Neural crest cell (in vitro differentiated cells): ENCODE data around the gene DPEP1. TPM values are rescaled to one million over a fixed set of nuclear protein-coding genes. Genes with fewer than 3 reads are reported as not detected.

ENCODE experiments used
- DNase-seq: peaks from one replicate; pipeline ENCODE4 v3.0.0; 2021; ENCODE audit warnings: low read depth, mixed read lengths, low spot score
- H3K27ac Mint-ChIP-seq: one replicate; pipeline ENCODE4 v1.8.0; 2021; ENCODE audit warnings: mild to moderate bottlenecking, mixed read lengths; ENCODE audit not compliant: unreplicated experiment
- H3K27me3 Mint-ChIP-seq: 2 replicates; pipeline ENCODE4 v1.8.0; 2021; ENCODE audit warnings: low read depth, mild to moderate bottlenecking, mixed read lengths
- H3K36me3 Mint-ChIP-seq: 2 replicates; pipeline ENCODE4 v1.8.0; 2021; ENCODE audit warnings: low read depth, mild to moderate bottlenecking, mixed read lengths
- H3K4me1 Mint-ChIP-seq: 2 replicates; pipeline ENCODE4 v1.8.0; 2021; ENCODE audit warnings: mixed read lengths
- H3K4me3 Mint-ChIP-seq: one replicate; pipeline ENCODE4 v1.8.0; 2021; ENCODE audit warnings: mild to moderate bottlenecking, mixed read lengths
- H3K9me3 Mint-ChIP-seq: 2 replicates; pipeline ENCODE4 v1.8.0; 2021; ENCODE audit warnings: mixed read lengths
- total RNA-seq: library from RNA; stranded (reverse); gene quantifications from 2 replicates; pipeline ENCODE4 v1.2.1, GENCODE V29; 2021
- TF ChIP-seq, protein P1 (sequence below): fragments of 200-600 bp; sonication (generic); conservative IDR thresholded peaks from 2 replicates; pipeline ENCODE4 v1.5.0; 2021; ENCODE audit warnings: antibody characterized with exemption, mild to moderate bottlenecking

DPEP1 gene
- total RNA-seq, 1 donor from 2014 or later: 0.21 TPM

DNA sequence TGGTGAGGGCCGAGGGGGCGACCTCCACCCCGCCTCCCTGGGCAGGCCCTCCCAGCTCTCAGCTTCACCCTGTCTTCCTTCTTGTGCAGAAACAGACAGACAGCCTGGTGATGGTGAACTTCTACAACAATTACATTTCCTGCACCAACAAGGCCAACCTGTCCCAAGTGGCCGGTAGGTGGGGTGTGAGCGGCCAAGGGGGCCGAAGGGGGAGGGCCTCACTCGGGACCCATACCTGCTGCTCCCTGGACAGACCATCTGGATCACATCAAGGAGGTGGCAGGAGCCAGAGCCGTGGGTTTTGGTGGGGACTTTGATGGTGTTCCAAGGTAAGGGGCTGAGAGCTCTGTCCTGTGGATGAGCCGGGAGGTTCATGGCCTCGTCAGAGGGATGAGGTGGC lies 23.9 kb downstream of the DPEP1 start:
- H3K36me3 Mint-ChIP-seq: no peaks in the 10 kb centered on the region
- DNase-seq: no peak
- no peak overlapping the region for H3K27ac Mint-ChIP-seq
- peaks cover 26% of the 10 kb centered on the region for H3K27me3 Mint-ChIP-seq
- TF ChIP-seq, protein P1, sequence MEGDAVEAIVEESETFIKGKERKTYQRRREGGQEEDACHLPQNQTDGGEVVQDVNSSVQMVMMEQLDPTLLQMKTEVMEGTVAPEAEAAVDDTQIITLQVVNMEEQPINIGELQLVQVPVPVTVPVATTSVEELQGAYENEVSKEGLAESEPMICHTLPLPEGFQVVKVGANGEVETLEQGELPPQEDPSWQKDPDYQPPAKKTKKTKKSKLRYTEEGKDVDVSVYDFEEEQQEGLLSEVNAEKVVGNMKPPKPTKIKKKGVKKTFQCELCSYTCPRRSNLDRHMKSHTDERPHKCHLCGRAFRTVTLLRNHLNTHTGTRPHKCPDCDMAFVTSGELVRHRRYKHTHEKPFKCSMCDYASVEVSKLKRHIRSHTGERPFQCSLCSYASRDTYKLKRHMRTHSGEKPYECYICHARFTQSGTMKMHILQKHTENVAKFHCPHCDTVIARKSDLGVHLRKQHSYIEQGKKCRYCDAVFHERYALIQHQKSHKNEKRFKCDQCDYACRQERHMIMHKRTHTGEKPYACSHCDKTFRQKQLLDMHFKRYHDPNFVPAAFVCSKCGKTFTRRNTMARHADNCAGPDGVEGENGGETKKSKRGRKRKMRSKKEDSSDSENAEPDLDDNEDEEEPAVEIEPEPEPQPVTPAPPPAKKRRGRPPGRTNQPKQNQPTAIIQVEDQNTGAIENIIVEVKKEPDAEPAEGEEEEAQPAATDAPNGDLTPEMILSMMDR: no peak
- H3K9me3 Mint-ChIP-seq: no peaks in the 10 kb centered on the region
- H3K4me1 Mint-ChIP-seq: peaks cover 9% of the 10 kb centered on the region
- H3K4me3 Mint-ChIP-seq: no peak overlapping the region

DNA sequence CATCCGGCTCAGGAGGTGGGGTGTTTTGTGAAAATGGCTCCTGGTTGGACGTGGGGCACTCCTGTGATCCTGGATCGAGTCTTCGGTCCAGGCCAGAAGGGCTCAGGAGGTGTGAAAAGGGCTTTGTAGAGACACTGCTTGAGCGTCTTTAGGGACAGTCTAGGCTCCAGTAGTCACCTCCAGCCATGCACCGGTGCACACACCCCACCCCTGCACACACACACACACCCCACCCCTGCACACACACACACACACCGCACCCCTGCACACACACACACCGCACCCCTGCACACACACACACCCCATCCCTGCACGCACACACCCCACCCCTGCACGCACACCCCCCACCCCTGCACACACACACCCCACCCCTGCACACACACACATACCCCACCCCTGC lies 25.0 kb downstream of the DPEP1 start:
- TF ChIP-seq, protein P1: no peak

DNA sequence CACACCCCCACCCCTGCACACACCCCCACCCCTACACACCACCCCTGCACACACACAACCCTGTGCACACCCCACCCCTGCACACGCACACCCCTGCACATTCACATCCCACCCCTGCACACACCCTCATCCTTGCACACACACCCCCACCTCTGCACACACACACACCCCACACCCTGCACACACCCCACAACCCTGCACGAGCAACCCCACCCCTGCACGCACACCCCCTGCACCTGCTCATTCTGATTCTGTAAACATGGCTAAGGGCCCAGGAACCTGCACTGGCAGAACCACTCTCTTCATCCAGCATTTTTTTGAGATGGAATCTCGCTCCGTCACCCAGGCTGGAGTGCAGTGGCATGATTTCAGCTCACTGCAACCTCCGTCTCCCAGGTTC lies 25.9 kb downstream of the DPEP1 start:
- Mint-ChIP-seq H3K4me1 (peaks cover 9% of the 10 kb centered on the region), H3K4me3 (no peak overlapping the region), H3K27ac (no peak overlapping the region), H3K36me3 (no peaks in the 10 kb centered on the region), H3K9me3 (no peaks in the 10 kb centered on the region), H3K27me3 (peaks cover 10% of the 10 kb centered on the region)
- TF ChIP-seq, protein P1: no peak
- DNase-seq: no peak

More for the DNA sequence above, 25.0 kb downstream of the DPEP1 start:
- no peak for DNase-seq
- peaks cover 9% of the 10 kb centered on the region for H3K4me1 Mint-ChIP-seq
- H3K27me3 Mint-ChIP-seq: peaks cover 19% of the 10 kb centered on the region
- H3K27ac Mint-ChIP-seq: no peak overlapping the region
- no peaks in the 10 kb centered on the region for H3K9me3 Mint-ChIP-seq
- H3K4me3 Mint-ChIP-seq: no peak overlapping the region
- no peaks in the 10 kb centered on the region for H3K36me3 Mint-ChIP-seq

DNA sequence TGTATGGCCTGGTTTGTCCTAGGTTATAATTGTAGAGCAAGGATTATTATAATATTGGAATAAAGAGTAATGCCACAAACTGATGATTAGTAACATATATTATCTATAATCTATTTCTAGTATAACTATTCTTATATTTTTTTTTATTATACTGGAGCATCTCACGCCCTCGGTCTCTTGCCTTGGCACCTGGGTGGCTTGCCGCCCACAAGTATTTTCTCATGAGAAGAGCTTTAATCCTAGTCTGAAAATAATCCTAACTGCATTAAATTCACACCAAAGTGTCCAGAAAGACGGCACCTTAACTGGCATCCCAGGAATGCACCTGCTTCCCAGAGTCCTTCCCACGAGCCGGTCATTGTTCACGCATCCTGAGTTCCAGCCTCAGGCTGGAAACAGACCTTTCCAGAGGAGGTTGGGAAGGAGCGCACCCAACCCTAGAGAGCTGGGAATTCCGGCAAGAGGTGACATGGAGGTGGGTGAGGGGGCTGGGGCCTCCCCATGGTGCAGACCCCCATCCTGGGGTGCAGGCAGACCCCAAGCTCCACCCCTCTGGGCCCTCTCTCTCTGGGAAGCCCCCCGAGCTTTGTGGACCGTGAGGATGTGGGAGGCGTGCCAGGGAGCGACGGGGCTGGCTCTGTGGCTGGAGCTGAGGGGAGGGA lies 28.1 kb downstream of the DPEP1 start:
- Mint-ChIP-seq H3K4me3 (peak overlapping the region; percentile 69), H3K36me3 (no peaks in the 10 kb centered on the region), H3K27ac (no peak overlapping the region), H3K4me1 (peaks cover 9% of the 10 kb centered on the region), H3K9me3 (no peaks in the 10 kb centered on the region), H3K27me3 (no peaks in the 10 kb centered on the region)
- no peak for DNase-seq
- TF ChIP-seq, protein P1: no peak

DNA sequence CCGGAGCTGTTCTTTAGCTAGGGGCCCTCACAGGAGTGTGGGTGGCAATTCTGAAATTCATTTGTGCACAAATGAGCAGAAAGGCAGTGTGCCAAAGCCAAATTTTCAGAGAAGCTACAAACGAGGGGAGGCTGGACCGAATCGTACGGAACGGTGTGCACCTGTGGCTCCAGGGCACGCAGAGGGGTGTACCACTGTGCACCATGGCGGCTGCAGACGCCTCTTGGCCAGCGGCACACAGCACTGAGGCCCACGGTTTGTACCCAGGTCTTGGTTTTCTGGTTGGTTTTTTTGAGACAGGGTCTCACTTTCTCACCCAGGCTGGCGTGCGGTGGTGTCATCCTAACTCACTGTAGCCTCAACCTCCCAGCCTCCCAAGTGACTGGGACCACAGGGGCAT lies 29.1 kb downstream of the DPEP1 start:
- Mint-ChIP-seq H3K36me3 (no peaks in the 10 kb centered on the region), H3K27me3 (no peaks in the 10 kb centered on the region), H3K4me3 (no peak overlapping the region), H3K27ac (no peak overlapping the region), H3K9me3 (no peaks in the 10 kb centered on the region), H3K4me1 (peaks cover 9% of the 10 kb centered on the region)
- TF ChIP-seq, protein P1: no peak
- no peak for DNase-seq
